Erythroblast (primary cell): ENCODE data around the gene FCAMR.

Experiments
- GATA1 ChIP-seq: IDR thresholded peaks from 2 replicates; pipeline ENCODE4 v1.6.1; 2011; ENCODE audit warnings: low read depth, mild to moderate bottlenecking, control low read depth, low read length, moderate library complexity
- POLR2A ChIP-seq: IDR thresholded peaks from 2 replicates; pipeline ENCODE4 v1.6.1; 2011; ENCODE audit warnings: mild to moderate bottlenecking, low read length

- no peak for TF ChIP-seq POLR2A
- TF ChIP-seq GATA1, result no peak
Observed at GRCh38 chr1:206965781-206966180, 4.5 kb downstream of the FCAMR start.
